ENCODE data around the gene THSD7B.

- TF ChIP-seq, protein P1, sequence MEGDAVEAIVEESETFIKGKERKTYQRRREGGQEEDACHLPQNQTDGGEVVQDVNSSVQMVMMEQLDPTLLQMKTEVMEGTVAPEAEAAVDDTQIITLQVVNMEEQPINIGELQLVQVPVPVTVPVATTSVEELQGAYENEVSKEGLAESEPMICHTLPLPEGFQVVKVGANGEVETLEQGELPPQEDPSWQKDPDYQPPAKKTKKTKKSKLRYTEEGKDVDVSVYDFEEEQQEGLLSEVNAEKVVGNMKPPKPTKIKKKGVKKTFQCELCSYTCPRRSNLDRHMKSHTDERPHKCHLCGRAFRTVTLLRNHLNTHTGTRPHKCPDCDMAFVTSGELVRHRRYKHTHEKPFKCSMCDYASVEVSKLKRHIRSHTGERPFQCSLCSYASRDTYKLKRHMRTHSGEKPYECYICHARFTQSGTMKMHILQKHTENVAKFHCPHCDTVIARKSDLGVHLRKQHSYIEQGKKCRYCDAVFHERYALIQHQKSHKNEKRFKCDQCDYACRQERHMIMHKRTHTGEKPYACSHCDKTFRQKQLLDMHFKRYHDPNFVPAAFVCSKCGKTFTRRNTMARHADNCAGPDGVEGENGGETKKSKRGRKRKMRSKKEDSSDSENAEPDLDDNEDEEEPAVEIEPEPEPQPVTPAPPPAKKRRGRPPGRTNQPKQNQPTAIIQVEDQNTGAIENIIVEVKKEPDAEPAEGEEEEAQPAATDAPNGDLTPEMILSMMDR (IDR thresholded peaks at IDR 0.05) = no peak
- TF ChIP-seq POLR2A (IDR thresholded peaks at IDR 0.05) = no peak
Observed at GRCh38 chr2:137454886-137455285, 689.5 kb downstream of the THSD7B start.
